Naive thymus-derived CD4-positive, alpha-beta T cell (primary cell): ENCODE measurements around the gene TENM4. TPM values are rescaled to one million over a fixed set of nuclear protein-coding genes. Genes with fewer than 3 reads are reported as not detected.

Experiments used
- ATAC-seq: fragments of 150-1000 bp; cut with Tn5 transposase; 2 replicates; pipeline ENCODE4 v1.10.0; 2021; ENCODE audit warnings: mild to moderate bottlenecking, moderate library complexity
- CTCF ChIA-PET: fragments of 350-600 bp; sonication (Branson Sonifier 250); formaldehyde crosslinking; loops from one replicate; lab custom pipeline; 2021; ENCODE audit warnings: antibody characterized with exemption; lab: Charles Lee
- POLR2A ChIA-PET: fragments of 350-600 bp; sonication (Branson Sonifier 250); formaldehyde crosslinking; loops from one replicate; lab custom pipeline; 2021; ENCODE audit warnings: antibody characterized with exemption, inconsistent platforms; lab: Charles Lee
- DNase-seq, 9 donors: peaks; one replicate each; pipeline versions ENCODE4 v3.0.0 to v3.0.0-alpha.2; 2020 to 2022; ENCODE audit warnings: mixed read lengths in 1 of 9
- H3K27ac ChIP-seq: one replicate; pipeline ENCODE4 v1.7.0; 2013; ENCODE audit warnings: mild to moderate bottlenecking, low read depth, low read length, moderate library complexity
- H3K27me3 ChIP-seq, 2 donors: one replicate each; pipeline ENCODE4 v1.7.0; 2013; ENCODE audit warnings: low read length in 2 of 2, mild to moderate bottlenecking in 2 of 2, moderate library complexity in 2 of 2; ENCODE audit not compliant: control insufficient read depth in 2 of 2, insufficient read depth in 2 of 2
- H3K36me3 ChIP-seq, 3 experiments: 1 replicate in 2 of 3; 2 replicates in 1 of 3; pipeline ENCODE4 v1.7.0; 2013; ENCODE audit warnings: low read length in 3 of 3, mild to moderate bottlenecking in 3 of 3, moderate library complexity in 1 of 3; ENCODE audit not compliant: insufficient read depth in 3 of 3, control insufficient read depth in 2 of 3
- H3K4me1 ChIP-seq, 2 donors: one replicate each; pipeline ENCODE4 v1.7.0; 2013; ENCODE audit warnings: low read length in 2 of 2, mild to moderate bottlenecking in 2 of 2, moderate library complexity in 1 of 2; ENCODE audit not compliant: control insufficient read depth in 2 of 2, insufficient read depth in 2 of 2
- H3K4me3 ChIP-seq: 2 replicates; pipeline ENCODE4 v1.7.0; 2013; ENCODE audit warnings: mild to moderate bottlenecking, low read length
- H3K9me3 ChIP-seq, 3 experiments: 1 replicate in 2 of 3; 2 replicates in 1 of 3; pipeline ENCODE4 v1.7.0; 2013; ENCODE audit warnings: low read length in 3 of 3; ENCODE audit not compliant: control insufficient read depth in 2 of 3
- H3K27ac Mint-ChIP-seq, 9 donors: one replicate each; pipeline ENCODE4 v1.8.0; 2020 to 2022; ENCODE audit warnings: mixed read lengths in 9 of 9, mild to moderate bottlenecking in 8 of 9, moderate library complexity in 5 of 9, inconsistent platforms in 2 of 9
- H3K27me3 Mint-ChIP-seq, 5 donors: one replicate each; pipeline ENCODE4 v1.8.0; 2021 to 2022; ENCODE audit warnings: mixed read lengths in 5 of 5, mild to moderate bottlenecking in 1 of 5
- H3K36me3 Mint-ChIP-seq, 5 donors: one replicate each; pipeline ENCODE4 v1.8.0; 2020 to 2022; ENCODE audit warnings: mixed read lengths in 5 of 5, mild to moderate bottlenecking in 3 of 5, inconsistent platforms in 1 of 5
- H3K4me1 Mint-ChIP-seq, 7 donors: one replicate each; pipeline ENCODE4 v1.8.0; 2020 to 2022; ENCODE audit warnings: mixed read lengths in 7 of 7, mild to moderate bottlenecking in 3 of 7, inconsistent platforms in 1 of 7
- H3K4me3 Mint-ChIP-seq, 10 donors: one replicate each; pipeline ENCODE4 v1.8.0; 2020 to 2022; ENCODE audit warnings: mild to moderate bottlenecking in 10 of 10, mixed read lengths in 10 of 10, moderate library complexity in 6 of 10, inconsistent platforms in 2 of 10
- H3K9me3 Mint-ChIP-seq, 11 donors: one replicate each; pipeline ENCODE4 v1.8.0; 2020 to 2022; ENCODE audit warnings: mixed read lengths in 11 of 11, mild to moderate bottlenecking in 4 of 11, inconsistent platforms in 1 of 11, moderate library complexity in 1 of 11
- intact Hi-C, 2 donors: fragments of 100-400 bp; cut with micrococcal nuclease; formaldehyde crosslinking; loops; one replicate each; pipeline ENCODE4 v1.15.1; 2023
- polyA plus RNA-seq, 2 donors: library from polyadenylated mRNA; unstranded; fragments of 300-500 nt; fragmentation: Illumina TruSeq; gene quantifications; one replicate each; pipeline ENCODE4 v1.2.3, GENCODE V29; 2021
- total RNA-seq, 6 experiments: library from RNA in 5 of 6; stranded (reverse) in 5 of 6; gene quantifications; 1 replicate in 5 of 6; 2 replicates in 1 of 6; pipeline ENCODE4 v1.2.3 and lab custom pipeline; 2021 to 2026

TENM4 gene
- total and polyA plus RNA-seq, 7 experiments from 2014 or later: 0.32 to 0.47 TPM; not detected in 5

GRCh38 chr11:78841456-78842060 lies 599.3 kb downstream of the TENM4 start:
- H3K27ac Mint-ChIP-seq: no peak overlapping the region
- H3K4me1 ChIP-seq: no peaks in the 10 kb centered on the region
- DNase-seq: no peak
- peaks cover 0 to 27% (median 19%) of the 10 kb centered on the region in 5 donors for H3K27me3 Mint-ChIP-seq
- ATAC-seq: no peak
- H3K4me1 Mint-ChIP-seq: no peaks in the 10 kb centered on the region
- no peaks in the 10 kb centered on the region for H3K36me3 Mint-ChIP-seq
- H3K9me3 ChIP-seq: no peaks in the 10 kb centered on the region
- H3K9me3 Mint-ChIP-seq: peaks cover 0 to 3% (median 0%) of the 10 kb centered on the region in 11 donors
- intact Hi-C loops: no loop called here
- no peaks in the 10 kb centered on the region for H3K36me3 ChIP-seq
- no peaks in the 10 kb centered on the region for H3K27me3 ChIP-seq
- POLR2A ChIA-PET: no interaction called here
- no peak overlapping the region for H3K27ac ChIP-seq
- CTCF ChIA-PET: no interaction called here
- no peak overlapping the region for H3K4me3 ChIP-seq
- no peak overlapping the region for H3K4me3 Mint-ChIP-seq

DNA sequence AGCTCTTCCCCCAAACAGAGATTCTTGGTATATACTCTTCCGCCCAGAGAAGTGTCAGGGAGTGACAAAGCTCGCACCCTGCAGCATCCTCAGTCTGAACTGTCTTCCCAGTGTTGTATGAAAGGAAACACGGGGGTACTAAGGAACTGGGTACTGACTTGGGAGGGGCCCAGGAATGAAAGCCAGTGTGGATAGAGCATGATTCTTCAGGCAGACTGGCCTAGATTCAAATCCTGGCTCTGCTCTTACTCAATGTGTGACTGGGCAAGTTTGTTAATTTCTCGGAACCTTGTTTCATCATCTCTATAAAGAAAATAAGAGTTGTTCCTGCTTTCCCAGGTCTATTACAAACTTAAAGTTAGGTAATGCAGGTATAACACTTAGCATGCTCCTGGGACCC lies 600.2 kb downstream of the TENM4 start:
- Histone ChIP-seq H3K36me3 (no peaks in the 10 kb centered on the region), H3K27ac (no peak overlapping the region), H3K4me1 (no peaks in the 10 kb centered on the region), H3K27me3 (no peaks in the 10 kb centered on the region), H3K9me3 (no peaks in the 10 kb centered on the region), H3K4me3 (no peak overlapping the region)
- peaks cover 2 to 28% (median 19%) of the 10 kb centered on the region in 5 donors for H3K27me3 Mint-ChIP-seq
- DNase-seq (no peak), ATAC-seq (no peak)
- ChIA-PET POLR2A (no interaction called here), CTCF (no interaction called here)
- H3K27ac Mint-ChIP-seq: no peak overlapping the region
- H3K9me3 Mint-ChIP-seq: peaks cover 0 to 3% (median 0%) of the 10 kb centered on the region in 11 donors
- H3K4me1 Mint-ChIP-seq: no peaks in the 10 kb centered on the region
- H3K4me3 Mint-ChIP-seq: no peak overlapping the region
- H3K36me3 Mint-ChIP-seq: no peaks in the 10 kb centered on the region
- intact Hi-C loops: no loop called here

DNA sequence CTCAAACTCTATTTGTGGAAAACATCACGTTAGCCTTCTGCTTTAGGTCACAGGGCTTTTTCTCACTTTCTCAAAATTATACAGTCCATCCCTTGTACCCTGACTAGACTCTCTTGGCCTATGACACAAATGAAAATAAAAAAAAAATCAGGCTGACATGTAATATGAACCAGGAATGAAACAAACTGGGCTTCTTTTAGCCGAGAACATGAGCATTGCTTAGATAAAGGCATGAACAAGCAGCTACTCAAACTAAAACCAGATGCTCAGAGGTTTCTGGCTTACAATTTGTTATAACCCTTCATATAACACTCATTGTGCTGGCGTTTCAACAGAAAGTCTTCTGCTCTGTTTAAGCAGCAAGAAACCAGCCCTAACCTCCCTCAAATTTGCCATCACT lies 600.6 kb downstream of the TENM4 start:
- Mint-ChIP-seq H3K4me1 (no peaks in the 10 kb centered on the region), H3K27me3 (peaks cover 4 to 26% (median 14%) of the 10 kb centered on the region in 5 donors), H3K4me3 (no peak overlapping the region), H3K36me3 (no peaks in the 10 kb centered on the region), H3K9me3 (peaks cover 0 to 3% (median 0%) of the 10 kb centered on the region in 11 donors), H3K27ac (no peak overlapping the region)
- intact Hi-C loops: no loop called here
- Histone ChIP-seq H3K4me3 (no peak overlapping the region), H3K4me1 (no peaks in the 10 kb centered on the region), H3K9me3 (no peaks in the 10 kb centered on the region), H3K27ac (no peak overlapping the region), H3K36me3 (no peaks in the 10 kb centered on the region), H3K27me3 (no peaks in the 10 kb centered on the region)
- ChIA-PET POLR2A (no interaction called here), CTCF (no interaction called here)
- no peak for ATAC-seq
- no peak for DNase-seq

- Histone ChIP-seq H3K36me3 (no peaks in the 10 kb centered on the region), H3K27me3 (no peaks in the 10 kb centered on the region), H3K4me1 (no peaks in the 10 kb centered on the region), H3K9me3 (no peaks in the 10 kb centered on the region), H3K4me3 (no peak overlapping the region), H3K27ac (no peak overlapping the region)
- Mint-ChIP-seq H3K4me1 (no peaks in the 10 kb centered on the region), H3K4me3 (no peak overlapping the region), H3K36me3 (no peaks in the 10 kb centered on the region), H3K27ac (no peak overlapping the region), H3K27me3 (peaks cover 10 to 33% (median 19%) of the 10 kb centered on the region in 5 donors), H3K9me3 (peaks cover 0 to 3% (median 0%) of the 10 kb centered on the region in 11 donors)
- POLR2A ChIA-PET: no interaction called here
- DNase-seq: no peak
- CTCF ChIA-PET: no interaction called here
- intact Hi-C loops: no loop called here
- no peak for ATAC-seq
Measured at GRCh38 chr11:78838417-78838816, 602.4 kb downstream of the TENM4 start.

DNA sequence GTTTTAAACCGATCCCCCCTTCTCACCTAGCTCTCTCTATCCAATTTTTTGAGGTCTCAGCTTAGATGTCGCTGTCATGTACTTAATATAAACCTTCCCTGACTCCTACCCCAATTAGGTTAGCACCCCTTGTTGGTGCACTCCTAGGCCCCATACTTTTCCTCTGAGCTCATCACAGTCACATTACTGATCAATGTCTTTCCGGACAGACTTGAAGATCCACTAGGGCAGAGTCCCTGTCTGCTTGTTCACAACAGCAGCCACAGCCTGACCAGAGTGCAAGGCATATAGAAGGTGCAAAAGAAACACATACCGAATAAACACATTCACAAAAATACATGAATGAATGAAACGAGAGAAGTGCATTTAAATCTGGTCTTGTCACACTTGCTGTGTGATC lies 605.2 kb downstream of the TENM4 start:
- intact Hi-C loops: no loop called here
- H3K36me3 Mint-ChIP-seq: no peaks in the 10 kb centered on the region
- no peak for DNase-seq
- Histone ChIP-seq H3K27me3 (no peaks in the 10 kb centered on the region), H3K9me3 (no peaks in the 10 kb centered on the region), H3K36me3 (no peaks in the 10 kb centered on the region), H3K4me3 (no peak overlapping the region), H3K4me1 (no peaks in the 10 kb centered on the region), H3K27ac (no peak overlapping the region)
- peaks cover 0 to 2% (median 0%) of the 10 kb centered on the region in 11 donors for H3K9me3 Mint-ChIP-seq
- no peak for ATAC-seq
- POLR2A ChIA-PET: no interaction called here
- peaks cover 5 to 16% (median 14%) of the 10 kb centered on the region in 5 donors for H3K27me3 Mint-ChIP-seq
- CTCF ChIA-PET: no interaction called here
- H3K4me3 Mint-ChIP-seq: no peak overlapping the region
- no peaks in the 10 kb centered on the region for H3K4me1 Mint-ChIP-seq
- H3K27ac Mint-ChIP-seq: no peak overlapping the region

DNA sequence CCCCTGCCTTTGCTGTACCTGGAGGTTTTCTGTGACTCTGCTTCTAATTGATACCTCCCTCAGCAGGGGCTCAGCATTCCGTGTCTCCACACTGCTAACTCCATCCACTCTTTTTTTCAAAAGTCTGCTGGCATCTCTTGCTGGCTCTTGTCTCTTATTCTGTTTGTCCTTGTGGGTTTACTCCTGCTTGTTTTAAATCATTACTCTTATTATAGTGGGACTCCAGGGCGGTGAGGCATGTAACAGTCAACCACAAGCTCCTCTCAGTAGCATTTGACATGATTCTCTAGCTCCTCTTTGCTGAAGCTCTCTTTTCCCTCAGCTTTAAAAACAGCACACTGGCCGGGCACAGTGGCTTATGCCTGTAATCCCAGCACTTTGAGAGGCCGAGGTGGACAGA lies 605.9 kb downstream of the TENM4 start:
- Mint-ChIP-seq H3K36me3 (no peaks in the 10 kb centered on the region), H3K27ac (no peak overlapping the region), H3K4me1 (no peaks in the 10 kb centered on the region), H3K9me3 (peaks cover 0 to 2% (median 0%) of the 10 kb centered on the region in 11 donors), H3K4me3 (no peak overlapping the region), H3K27me3 (peaks cover 5 to 23% (median 9%) of the 10 kb centered on the region in 5 donors)
- intact Hi-C loops: no loop called here
- Histone ChIP-seq H3K27ac (no peak overlapping the region), H3K4me3 (no peak overlapping the region), H3K9me3 (no peaks in the 10 kb centered on the region), H3K4me1 (no peaks in the 10 kb centered on the region), H3K27me3 (no peaks in the 10 kb centered on the region), H3K36me3 (no peaks in the 10 kb centered on the region)
- ChIA-PET POLR2A (no interaction called here), CTCF (no interaction called here)
- DNase-seq (no peak), ATAC-seq (no peak)

DNA sequence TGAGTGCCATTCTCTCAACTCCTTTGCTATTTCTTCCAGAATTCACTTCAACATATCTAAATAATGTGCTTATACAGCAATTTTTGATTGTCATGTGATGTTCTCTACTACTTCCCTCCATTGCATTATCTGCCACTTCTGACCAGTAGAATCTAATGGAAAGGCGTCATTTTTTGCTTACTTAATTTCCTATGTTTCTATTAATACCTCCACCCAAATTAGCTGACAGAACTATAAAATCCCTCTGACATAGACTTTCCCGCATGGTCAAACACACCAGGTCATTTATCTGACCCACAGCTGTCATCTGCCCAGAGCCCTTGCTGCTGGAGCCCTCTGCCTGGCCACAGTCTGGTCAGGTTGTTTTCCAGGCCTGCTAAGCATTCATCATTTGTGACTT lies 607.6 kb downstream of the TENM4 start:
- Histone ChIP-seq H3K36me3 (no peaks in the 10 kb centered on the region), H3K4me1 (no peaks in the 10 kb centered on the region), H3K9me3 (no peaks in the 10 kb centered on the region), H3K27ac (no peak overlapping the region), H3K27me3 (no peaks in the 10 kb centered on the region), H3K4me3 (no peak overlapping the region)
- Mint-ChIP-seq H3K4me1 (no peaks in the 10 kb centered on the region), H3K9me3 (peaks cover 0 to 2% (median 0%) of the 10 kb centered on the region in 11 donors), H3K27ac (no peak overlapping the region), H3K36me3 (no peaks in the 10 kb centered on the region), H3K27me3 (peaks cover 7 to 30% (median 9%) of the 10 kb centered on the region in 5 donors), H3K4me3 (no peak overlapping the region)
- ATAC-seq (no peak), DNase-seq (no peak)
- POLR2A ChIA-PET: no interaction called here
- CTCF ChIA-PET: no interaction called here
- intact Hi-C loops: no loop called here
